Vagina (tissue), 2 donors: ENCODE data around the gene PRSS57. TPM values are rescaled to one million over a fixed set of nuclear protein-coding genes. Genes with fewer than 3 reads are reported as not detected.
A peak's percentile ranks its signal among the peaks of the same experiment; 100 is the strongest.

Source experiments
- DNase-seq, 2 donors: peaks; one replicate each; pipeline ENCODE4 v3.0.0-alpha.2; 2017; ENCODE audit errors: extremely low spot score in 2 of 2
- H3K27ac ChIP-seq: fragments of 200-600 bp; sonication (generic); one replicate; pipeline ENCODE4 v1.5.1; 2019
- H3K27me3 ChIP-seq: fragments of 200-600 bp; sonication (generic); one replicate; pipeline ENCODE4 v1.5.1; 2019
- H3K36me3 ChIP-seq, 2 donors: fragments of 200-600 bp; sonication (generic); one replicate each; pipeline ENCODE4 v1.5.1; 2017 to 2019
- H3K4me1 ChIP-seq: fragments of 200-600 bp; sonication (generic); one replicate; pipeline ENCODE4 v1.5.1; 2019
- H3K4me3 ChIP-seq, 2 donors: fragments of 200-600 bp; sonication (generic); 1 replicate in 1 of 2; 2 replicates in 1 of 2; pipeline ENCODE4 v1.5.1; 2016 to 2019
- H3K9me3 ChIP-seq: fragments of 200-600 bp; sonication (generic); one replicate; pipeline ENCODE4 v1.5.1; 2019
- CTCF ChIP-seq, 3 experiments: fragments of 450-650 bp in 2 of 3; fragments of 200-600 bp in 1 of 3; sonication (generic) in 1 of 3; IDR thresholded peaks; one replicate each; pipeline ENCODE4 v1.5.1; 2017 to 2019; ENCODE audit warnings: antibody characterized with exemption in 3 of 3, mild to moderate bottlenecking in 2 of 3, moderate library complexity in 2 of 3
- POLR2A ChIP-seq, 2 donors: fragments of 450-650 bp; IDR thresholded peaks; one replicate each; pipeline ENCODE4 v1.6.1; 2017; ENCODE audit warnings: antibody characterized with exemption in 2 of 2, mild to moderate bottlenecking in 2 of 2, moderate library complexity in 2 of 2
- POLR2AphosphoS5 ChIP-seq, 2 donors: sonication (generic); formaldehyde crosslinking; IDR thresholded peaks; one replicate each; pipeline ENCODE4 v1.9.0; 2017; ENCODE audit warnings: antibody characterized with exemption in 2 of 2, mild to moderate bottlenecking in 2 of 2, low read depth in 1 of 2; ENCODE audit not compliant: insufficient read depth in 1 of 2
- intact Hi-C: fragments of 100-400 bp; cut with DNase I; formaldehyde crosslinking; loops from one replicate; pipeline ENCODE4 v1.15.1; 2023
- total RNA-seq: library from RNA; depleted of rRNA; stranded (reverse); fragments of >200 nt; gene quantifications from one replicate; pipeline ENCODE4 v1.2.3, GENCODE V29; 2016

PRSS57 gene
- total RNA-seq, 1 donor from 2014 or later, result not detected

- no peak for DNase-seq
- H3K9me3 ChIP-seq, result no peaks in the 10 kb centered on the region
- peak overlapping the region; percentile 93 for H3K27ac ChIP-seq
- no peak for TF ChIP-seq POLR2A (IDR thresholded peaks at IDR 0.05)
- TF ChIP-seq CTCF (IDR thresholded peaks at IDR 0.05), result no peak
- no peak for TF ChIP-seq POLR2AphosphoS5 (IDR thresholded peaks at IDR 0.05; ENCODE audit: insufficient read depth in 1 of 2, low read depth in 1 of 2)
- peak overlapping the region; percentile 66 to 74 for H3K4me3 ChIP-seq
- no peaks in the 10 kb centered on the region for H3K27me3 ChIP-seq
- no peaks in the 10 kb centered on the region for H3K36me3 ChIP-seq
- peaks cover 72% of the 10 kb centered on the region for H3K4me1 ChIP-seq
- intact Hi-C loops, result loop anchor here (1.0 kb wide), 1 partner anchor 22 kb away; the partner anchor contains the start of gene FGF22
Observed at GRCh38 chr19:660793-661426, 34.3 kb downstream of the PRSS57 start.

- Histone ChIP-seq H3K27ac (peak overlapping the region; percentile 8), H3K36me3 (no peaks in the 10 kb centered on the region), H3K27me3 (no peaks in the 10 kb centered on the region), H3K9me3 (no peaks in the 10 kb centered on the region), H3K4me3 (peak overlapping the region; percentile 11 to 17), H3K4me1 (peaks cover 62% of the 10 kb centered on the region)
- no peak for DNase-seq
- intact Hi-C loops, result no loop called here
- no peak for TF ChIP-seq POLR2A (IDR thresholded peaks at IDR 0.05)
- TF ChIP-seq POLR2AphosphoS5 (IDR thresholded peaks at IDR 0.05; ENCODE audit: insufficient read depth in 1 of 2, low read depth in 1 of 2), result peak in 1 of 2 donors; percentile 45
Observed at GRCh38 chr19:658916-659839, 36.1 kb downstream of the PRSS57 start.

GRCh38 chr19:658059-658839 is 37.0 kb downstream of the PRSS57 start:
- intact Hi-C loops, result no loop called here
- Histone ChIP-seq H3K27me3 (no peaks in the 10 kb centered on the region), H3K27ac (peak overlapping the region; percentile 8), H3K4me1 (peaks cover 53% of the 10 kb centered on the region), H3K36me3 (peaks cover 0 to 3% of the 10 kb centered on the region in 2 donors), H3K9me3 (no peaks in the 10 kb centered on the region), H3K4me3 (no peak overlapping the region)
- no peak for DNase-seq
- TF ChIP-seq POLR2A (IDR thresholded peaks at IDR 0.05) (no peak), POLR2AphosphoS5 (IDR thresholded peaks at IDR 0.05; ENCODE audit: insufficient read depth in 1 of 2, low read depth in 1 of 2) (no peak), CTCF (IDR thresholded peaks at IDR 0.05) (no peak)

GRCh38 chr19:657611-658010 is 37.6 kb downstream of the PRSS57 start:
- Histone ChIP-seq H3K36me3 (peaks cover 0 to 8% of the 10 kb centered on the region in 2 donors), H3K4me3 (no peak overlapping the region), H3K4me1 (peaks cover 53% of the 10 kb centered on the region), H3K27ac (no peak overlapping the region), H3K9me3 (no peaks in the 10 kb centered on the region), H3K27me3 (no peaks in the 10 kb centered on the region)
- intact Hi-C loops, result no loop called here
- no peak for TF ChIP-seq CTCF (IDR thresholded peaks at IDR 0.05)
- TF ChIP-seq POLR2A (IDR thresholded peaks at IDR 0.05), result no peak
- no peak for TF ChIP-seq POLR2AphosphoS5 (IDR thresholded peaks at IDR 0.05; ENCODE audit: insufficient read depth in 1 of 2, low read depth in 1 of 2)
- DNase-seq, result no peak
